CD14-positive monocyte (primary cell): ENCODE measurements around the gene PSENEN. TPM values are rescaled to one million over a fixed set of nuclear protein-coding genes. Genes with fewer than 3 reads are reported as not detected.

Experiments
- DNase-seq, 3 donors: peaks; one replicate each; pipeline ENCODE4 v3.0.0-alpha.2; 2011 to 2022
- H2AFZ ChIP-seq: 2 replicates; pipeline ENCODE4 v1.6.0; 2012; ENCODE audit warnings: mild to moderate bottlenecking, low read depth, low read length, inconsistent platforms; ENCODE audit not compliant: insufficient read depth, poor library complexity, severe bottlenecking
- H3K27ac ChIP-seq, 2 donors: 1 replicate in 1 of 2; 2 replicates in 1 of 2; pipeline ENCODE4 v1.5.1; 2012 to 2013; ENCODE audit warnings: low read length in 2 of 2, control low read depth in 1 of 2, inconsistent platforms in 1 of 2, low read depth in 1 of 2, mild to moderate bottlenecking in 1 of 2
- H3K27me3 ChIP-seq, 2 donors: one replicate each; pipeline versions ENCODE4 v1.6.0 to v1.6.1; 2011 to 2013; ENCODE audit warnings: low read length in 2 of 2; ENCODE audit not compliant: control insufficient read depth in 2 of 2, insufficient read depth in 2 of 2
- H3K36me3 ChIP-seq, 2 donors: replicated peaks in 1 of 2; 1 replicate in 1 of 2; 2 replicates in 1 of 2; pipeline versions ENCODE4 v1.5.1 to v1.6.1; 2012 to 2013; ENCODE audit warnings: low read length in 2 of 2, control low read depth in 1 of 2, inconsistent platforms in 1 of 2, mild to moderate bottlenecking in 1 of 2; ENCODE audit not compliant: insufficient read depth in 2 of 2, control insufficient read depth in 1 of 2
- H3K4me1 ChIP-seq, 2 donors: 1 replicate in 1 of 2; 2 replicates in 1 of 2; pipeline versions ENCODE4 v1.5.1 to v1.6.1; 2012 to 2013; ENCODE audit warnings: low read length in 2 of 2, control low read depth in 1 of 2, inconsistent platforms in 1 of 2, mild to moderate bottlenecking in 1 of 2, moderate library complexity in 1 of 2; ENCODE audit not compliant: insufficient read depth in 2 of 2, control insufficient read depth in 1 of 2
- H3K4me2 ChIP-seq: replicated peaks from 2 replicates; pipeline ENCODE3; 2012; ENCODE audit warnings: low read length, moderate library complexity, mild to moderate bottlenecking; ENCODE audit not compliant: poor library complexity, severe bottlenecking; ENCODE audit errors: extremely low read depth
- H3K4me3 ChIP-seq, 3 experiments: fragments of 200-600 bp in 1 of 3; sonication (generic) in 1 of 3; replicated peaks in 1 of 3; 1 replicate in 2 of 3; 2 replicates in 1 of 3; pipeline ENCODE4 v1.5.1; 2011 to 2013; ENCODE audit warnings: low read length in 3 of 3, mild to moderate bottlenecking in 3 of 3, control low read depth in 2 of 3, low read depth in 2 of 3, inconsistent platforms in 1 of 3, moderate library complexity in 1 of 3
- H3K79me2 ChIP-seq: 2 replicates; pipeline ENCODE4 v1.6.0; 2012; ENCODE audit warnings: mild to moderate bottlenecking, control low read depth, inconsistent platforms, low read length, moderate library complexity; ENCODE audit not compliant: insufficient read depth
- H3K9ac ChIP-seq: 2 replicates; pipeline ENCODE4 v1.6.0; 2017; ENCODE audit warnings: low read length, mild to moderate bottlenecking; ENCODE audit not compliant: insufficient read depth, poor library complexity, severe bottlenecking
- H3K9me3 ChIP-seq, 2 donors: replicated peaks in 1 of 2; 1 replicate in 1 of 2; 2 replicates in 1 of 2; pipeline versions ENCODE4 v1.5.1 to v1.6.1; 2012 to 2013; ENCODE audit warnings: low read length in 2 of 2, control low read depth in 1 of 2; ENCODE audit not compliant: control insufficient read depth in 1 of 2, insufficient read depth in 1 of 2
- H4K20me1 ChIP-seq: 2 replicates; pipeline ENCODE4 v1.6.0; 2012; ENCODE audit warnings: mild to moderate bottlenecking, low read length, control low read depth, moderate library complexity; ENCODE audit not compliant: insufficient read depth
- H3K27ac Mint-ChIP-seq, 7 donors: one replicate each; pipeline ENCODE4 v1.8.0; 2020; ENCODE audit warnings: mild to moderate bottlenecking in 7 of 7, mixed read lengths in 7 of 7, moderate library complexity in 6 of 7, inconsistent platforms in 2 of 7
- H3K27me3 Mint-ChIP-seq, 3 donors: one replicate each; pipeline ENCODE4 v1.8.0; 2021 to 2022; ENCODE audit warnings: low read depth in 3 of 3, mild to moderate bottlenecking in 3 of 3, mixed read lengths in 3 of 3, moderate library complexity in 3 of 3, inconsistent platforms in 1 of 3
- H3K36me3 Mint-ChIP-seq, 2 donors: one replicate each; pipeline ENCODE4 v1.8.0; 2020; ENCODE audit warnings: mixed read lengths in 2 of 2, inconsistent platforms in 1 of 2, mild to moderate bottlenecking in 1 of 2
- H3K4me1 Mint-ChIP-seq: one replicate; pipeline ENCODE4 v1.8.0; 2020; ENCODE audit warnings: mild to moderate bottlenecking, mixed read lengths
- H3K4me3 Mint-ChIP-seq, 2 donors: one replicate each; pipeline ENCODE4 v1.8.0; 2020; ENCODE audit warnings: mild to moderate bottlenecking in 2 of 2, mixed read lengths in 2 of 2, moderate library complexity in 1 of 2
- H3K9me3 Mint-ChIP-seq, 7 donors: one replicate each; pipeline ENCODE4 v1.8.0; 2020 to 2022; ENCODE audit warnings: mixed read lengths in 7 of 7, mild to moderate bottlenecking in 6 of 7, moderate library complexity in 6 of 7, inconsistent platforms in 2 of 7
- WGBS: methylation state at CpG from one replicate; pipeline ENCODE4 v1.1.5; 2013; ENCODE audit warnings: missing lambda C conversion rate; ENCODE audit not compliant: insufficient coverage; 5-methylcytosine and 5-hydroxymethylcytosine counted together
- intact Hi-C, 2 donors: fragments of 100-400 bp; cut with micrococcal nuclease; formaldehyde crosslinking; loops; one replicate each; pipeline versions ENCODE4 v1.15.0 to v1.15.1; 2023
- polyA plus RNA-seq, 3 donors: library from polyadenylated mRNA; depleted of rRNA in 1 of 3; unstranded in 2 of 3; stranded (reverse) in 1 of 3; fragments of 300-500 nt in 2 of 3; fragments of >200 nt in 1 of 3; fragmentation: Illumina TruSeq in 2 of 3; gene quantifications; 1 replicate in 2 of 3; 2 replicates in 1 of 3; pipeline ENCODE4 v1.2.3, GENCODE V29; 2012 to 2021
- TF ChIP-seq, protein P1 (sequence below): fragments of 200-600 bp; IDR thresholded peaks from one replicate; pipeline ENCODE4 v1.8.0; 2022; ENCODE audit warnings: antibody characterized with exemption, mild to moderate bottlenecking

PSENEN gene
- polyA plus RNA-seq, 3 donors = 29.7 to 149 (median 129) TPM

DNA sequence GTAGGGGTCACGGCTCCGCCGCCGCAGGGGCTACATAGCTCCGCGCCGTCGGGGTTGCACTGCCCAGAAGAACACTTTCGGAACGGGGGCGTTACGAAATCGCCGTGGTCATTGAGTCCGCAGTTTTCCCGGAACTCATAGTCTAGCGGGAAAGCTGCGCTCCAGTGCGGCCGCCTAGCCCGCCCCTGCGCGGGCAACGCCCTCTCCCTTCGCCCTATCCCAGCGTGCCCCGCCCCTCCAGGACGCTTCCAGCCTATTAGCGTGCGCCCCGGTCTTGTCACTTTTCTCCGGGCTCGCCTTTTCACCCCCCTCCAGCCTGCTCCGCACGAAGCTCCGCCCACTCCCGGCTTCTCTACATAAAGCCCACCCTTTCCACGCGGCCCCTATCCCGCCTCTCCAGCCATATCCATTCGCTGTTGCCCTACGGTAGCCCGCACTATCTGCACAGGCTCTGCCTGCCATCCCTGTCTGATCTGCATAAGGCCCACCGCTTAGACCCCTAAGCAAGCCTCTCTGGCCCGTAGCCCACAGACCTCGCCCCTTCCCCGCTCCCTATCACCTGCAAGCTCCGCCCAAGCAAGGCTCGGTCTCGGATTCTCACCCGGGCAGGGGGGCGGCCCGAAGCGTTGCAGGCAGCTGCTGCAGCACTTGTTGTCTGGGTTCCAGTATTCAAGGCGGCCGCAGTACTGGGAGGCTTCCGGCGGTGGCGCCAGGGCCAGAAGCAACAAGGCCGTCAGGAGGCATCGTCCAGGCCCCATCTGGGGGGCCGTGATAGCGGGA, 4.8 kb upstream of the PSENEN start:
- intact Hi-C loops = loop anchor here (5.0 to 10.0 kb wide), 8 partner anchors 37 to 1594 kb away; partner anchors contain the start of genes ARHGAP33 (in 1 of the 2), CAPNS1 (in 1 of the 2), COX6B1 (in 1 of the 2) and ETV2 (in 1 of the 2)
- no peaks in the 10 kb centered on the region for H3K27me3 Mint-ChIP-seq
- peaks cover 32 to 48% of the 10 kb centered on the region in 2 donors for H3K36me3 Mint-ChIP-seq
- H4K20me1 ChIP-seq = peaks cover 43% of the 10 kb centered on the region
- H3K4me1 ChIP-seq = peaks cover 44 to 55% of the 10 kb centered on the region in 2 donors
- peak overlapping the region; percentile 63 to 89 for H3K27ac ChIP-seq
- no peaks in the 10 kb centered on the region for H3K9me3 ChIP-seq
- H3K9ac ChIP-seq = peak overlapping the region; percentile 69
- under 1% methylated on average over 62 of the region's 63 CpGs for WGBS
- TF ChIP-seq, protein P1, sequence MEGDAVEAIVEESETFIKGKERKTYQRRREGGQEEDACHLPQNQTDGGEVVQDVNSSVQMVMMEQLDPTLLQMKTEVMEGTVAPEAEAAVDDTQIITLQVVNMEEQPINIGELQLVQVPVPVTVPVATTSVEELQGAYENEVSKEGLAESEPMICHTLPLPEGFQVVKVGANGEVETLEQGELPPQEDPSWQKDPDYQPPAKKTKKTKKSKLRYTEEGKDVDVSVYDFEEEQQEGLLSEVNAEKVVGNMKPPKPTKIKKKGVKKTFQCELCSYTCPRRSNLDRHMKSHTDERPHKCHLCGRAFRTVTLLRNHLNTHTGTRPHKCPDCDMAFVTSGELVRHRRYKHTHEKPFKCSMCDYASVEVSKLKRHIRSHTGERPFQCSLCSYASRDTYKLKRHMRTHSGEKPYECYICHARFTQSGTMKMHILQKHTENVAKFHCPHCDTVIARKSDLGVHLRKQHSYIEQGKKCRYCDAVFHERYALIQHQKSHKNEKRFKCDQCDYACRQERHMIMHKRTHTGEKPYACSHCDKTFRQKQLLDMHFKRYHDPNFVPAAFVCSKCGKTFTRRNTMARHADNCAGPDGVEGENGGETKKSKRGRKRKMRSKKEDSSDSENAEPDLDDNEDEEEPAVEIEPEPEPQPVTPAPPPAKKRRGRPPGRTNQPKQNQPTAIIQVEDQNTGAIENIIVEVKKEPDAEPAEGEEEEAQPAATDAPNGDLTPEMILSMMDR = peak; percentile 18
- peak; percentile 93 to 96 (median 95) for DNase-seq
- peak overlapping the region; percentile 77 for H2AFZ ChIP-seq
- H3K4me3 Mint-ChIP-seq = peak overlapping the region; percentile 88 to 95
- H3K79me2 ChIP-seq = peaks cover 37% of the 10 kb centered on the region
- peak overlapping the region; percentile 89 to 97 (median 92) for H3K27ac Mint-ChIP-seq
- H3K4me1 Mint-ChIP-seq = peaks cover 40% of the 10 kb centered on the region
- H3K9me3 Mint-ChIP-seq = no peaks in the 10 kb centered on the region
- H3K27me3 ChIP-seq = no peaks in the 10 kb centered on the region
- peak overlapping the region; percentile 100 for H3K4me2 ChIP-seq
- peaks cover 32 to 40% of the 10 kb centered on the region in 2 donors for H3K36me3 ChIP-seq
- H3K4me3 ChIP-seq = peak overlapping the region; percentile 62 to 100 (median 89)

DNA sequence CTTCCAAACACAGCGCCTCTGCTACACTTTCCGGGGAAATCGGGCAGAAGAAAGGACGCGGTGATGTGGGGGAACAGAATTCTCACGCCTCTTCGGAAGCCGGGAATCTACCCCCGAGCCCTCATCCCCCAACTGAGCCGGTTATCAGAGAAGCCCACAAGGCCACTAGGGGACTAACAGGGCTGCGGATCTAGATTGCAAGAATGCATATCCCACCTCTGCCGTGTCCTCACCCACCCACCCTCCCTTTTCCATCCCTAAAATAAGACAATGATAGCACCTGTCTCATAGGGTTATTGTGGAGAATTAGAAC, 4.3 kb upstream of the PSENEN start:
- H3K4me1 Mint-ChIP-seq = peaks cover 45% of the 10 kb centered on the region
- H2AFZ ChIP-seq = peak overlapping the region; percentile 77
- H3K36me3 Mint-ChIP-seq = peaks cover 29 to 42% of the 10 kb centered on the region in 2 donors
- H3K4me3 ChIP-seq = peak overlapping the region; percentile 62 to 100 (median 89)
- no peaks in the 10 kb centered on the region for H3K27me3 ChIP-seq
- peaks cover 41% of the 10 kb centered on the region for H4K20me1 ChIP-seq
- peak overlapping the region; percentile 89 to 97 (median 92) for H3K27ac Mint-ChIP-seq
- peak overlapping the region; percentile 69 for H3K9ac ChIP-seq
- peaks cover 42% of the 10 kb centered on the region for H3K79me2 ChIP-seq
- peaks cover 32 to 35% of the 10 kb centered on the region in 2 donors for H3K36me3 ChIP-seq
- peak overlapping the region; percentile 88 to 96 for H3K4me3 Mint-ChIP-seq
- H3K9me3 Mint-ChIP-seq = no peaks in the 10 kb centered on the region
- TF ChIP-seq, protein P1 = peak; percentile 6
- H3K4me2 ChIP-seq = peak overlapping the region; percentile 100
- intact Hi-C loops = loop anchor here (5.0 to 10.0 kb wide), 8 partner anchors 36 to 1594 kb away; partner anchors contain the start of genes ARHGAP33 (in 1 of the 2), CAPNS1 (in 1 of the 2), COX6B1 (in 1 of the 2) and ETV2 (in 1 of the 2)
- WGBS = no CpG with 5 or more reads among the region's 12 CpGs
- no peaks in the 10 kb centered on the region for H3K27me3 Mint-ChIP-seq
- no peak for DNase-seq
- H3K9me3 ChIP-seq = no peaks in the 10 kb centered on the region
- peak overlapping the region; percentile 84 to 89 for H3K27ac ChIP-seq
- peaks cover 50 to 61% of the 10 kb centered on the region in 2 donors for H3K4me1 ChIP-seq
